GM21367 (cell line): ENCODE measurements around the gene C17orf67.

Experiments used
- ATAC-seq: cut with Tn5 transposase; IDR thresholded peaks from one replicate; pipeline ENCODE4 v1.9.1; 2021; ENCODE audit not compliant: unreplicated experiment

Gene C17orf67, protein sequence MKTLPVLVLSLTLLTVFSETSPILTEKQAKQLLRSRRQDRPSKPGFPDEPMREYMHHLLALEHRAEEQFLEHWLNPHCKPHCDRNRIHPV

GRCh38 chr17:56833809-56834379 lies at the start of gene C17orf67, which contains the start of gene DGKE:
C17orf67 (minus strand) TSS chr17:56833920; CDS start chr17:56815810, 18,110 bp downstream.
DGKE (plus strand) TSS chr17:56834151; CDS start chr17:56834796, 645 bp downstream.
- peak; percentile 58 for ATAC-seq

GRCh38 chr17:56881685-56882295 lies 48.1 kb upstream of the C17orf67 start:
- ATAC-seq, result no peak

DNA sequence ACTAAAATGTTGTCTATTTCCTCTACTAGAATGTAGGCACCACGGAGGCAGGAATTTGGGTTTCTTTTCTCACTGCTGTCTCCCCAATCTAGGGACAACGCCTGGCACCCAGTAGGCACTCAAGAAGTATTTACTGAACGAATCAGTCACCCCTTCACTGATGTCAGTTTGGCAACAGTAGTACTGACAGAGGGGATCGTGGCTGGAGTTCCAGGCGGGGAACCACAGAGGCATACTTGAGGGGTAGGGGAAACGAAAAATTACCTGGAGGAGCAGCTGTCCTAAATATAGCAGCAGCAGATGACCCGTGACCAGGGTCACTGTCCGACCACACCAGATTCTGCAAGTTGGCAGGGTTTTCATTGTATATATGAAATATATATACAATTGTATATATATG lies 46.9 kb upstream of the C17orf67 start:
- no peak for ATAC-seq

GRCh38 chr17:56880133-56880532 lies 46.4 kb upstream of the C17orf67 start:
- ATAC-seq, result no peak

DNA sequence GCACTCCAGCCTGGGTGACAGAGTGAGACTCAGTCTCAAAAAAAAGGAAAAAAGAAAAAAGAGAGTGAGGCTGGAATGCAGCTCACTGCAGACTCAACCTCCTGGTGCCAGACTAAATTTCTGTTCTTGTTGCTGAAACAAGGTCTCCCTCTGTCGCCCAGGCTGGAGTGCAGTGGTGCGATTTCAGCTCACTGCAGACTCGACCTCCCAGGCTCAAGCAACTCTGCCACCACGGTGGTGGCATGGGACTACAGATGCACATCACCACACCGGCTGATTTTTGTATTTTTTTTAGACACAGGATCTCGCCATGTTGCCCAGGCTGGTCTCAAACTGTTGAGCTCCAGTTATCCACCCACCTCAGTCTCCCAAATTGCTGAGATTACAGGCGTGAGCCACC lies 45.6 kb upstream of the C17orf67 start:
- no peak for ATAC-seq

- ATAC-seq, result no peak
Measured at GRCh38 chr17:56876766-56877179, 43.1 kb upstream of the C17orf67 start.

DNA sequence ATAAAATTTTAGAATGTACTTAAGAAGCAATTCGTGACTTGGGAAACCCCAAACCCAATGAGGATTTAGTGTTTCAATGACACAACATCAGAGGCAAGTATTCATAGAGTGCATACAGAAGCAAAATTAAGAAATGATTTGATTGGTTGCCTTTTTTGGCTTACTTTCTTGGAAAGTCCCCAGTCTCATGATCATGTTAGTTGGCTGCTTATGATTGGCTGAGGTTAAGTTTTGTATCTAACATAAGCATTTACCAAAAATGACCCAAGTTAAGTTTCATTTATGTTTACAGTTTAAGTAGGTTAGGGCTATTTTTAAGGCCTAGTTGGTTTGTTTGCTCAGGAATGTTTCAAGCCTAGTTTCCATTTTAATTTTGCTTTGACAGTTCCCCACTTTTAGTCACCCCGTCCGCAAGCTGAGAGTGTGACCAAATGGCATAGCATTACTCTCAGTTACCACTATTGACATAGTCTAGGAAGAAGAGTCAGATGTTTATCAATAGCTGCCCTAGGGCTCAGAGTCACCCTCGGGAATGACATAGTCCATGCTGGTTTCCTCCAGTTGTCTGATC lies 36.4 kb upstream of the C17orf67 start:
- no peak for ATAC-seq

DNA sequence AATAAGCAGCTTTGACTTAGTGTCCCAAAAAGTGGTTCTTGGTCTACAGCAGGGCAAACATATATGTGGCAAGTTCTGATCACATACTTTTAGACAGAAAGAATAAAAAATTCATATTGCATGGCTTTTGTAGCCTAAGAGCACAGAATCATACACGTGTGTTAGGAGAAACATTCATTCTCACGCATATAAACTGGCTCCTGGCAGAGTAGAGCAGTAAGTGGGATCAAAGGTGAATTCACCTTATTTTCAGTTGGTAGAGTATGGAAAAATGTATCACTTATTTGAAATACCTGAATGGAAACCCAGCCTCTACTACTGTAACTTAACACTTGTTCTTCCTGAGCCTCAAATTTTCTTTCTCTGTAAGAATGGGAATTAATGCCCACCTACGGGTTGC lies 35.0 kb upstream of the C17orf67 start:
- no peak for ATAC-seq

- no peak for ATAC-seq
Measured at GRCh38 chr17:56867948-56868376, 34.2 kb upstream of the C17orf67 start.

DNA sequence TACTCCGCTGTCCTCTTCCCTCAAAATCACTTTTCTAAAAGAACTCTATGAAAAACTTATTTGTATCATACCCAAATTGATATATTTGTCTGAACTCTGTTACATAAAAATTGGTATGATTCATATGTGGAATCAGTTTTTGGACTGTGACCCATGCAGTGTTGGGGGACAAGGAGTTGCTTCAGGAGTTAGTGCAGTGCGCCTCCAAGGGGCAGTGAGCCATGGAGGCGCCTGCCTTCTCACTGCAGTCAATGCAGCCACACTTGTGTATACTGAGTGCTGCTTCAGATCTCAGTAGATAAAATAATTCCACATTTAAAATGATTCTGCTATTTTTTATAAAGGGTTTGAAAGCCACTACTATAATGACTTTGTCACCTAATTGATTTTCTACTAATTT lies 32.8 kb upstream of the C17orf67 start:
- ATAC-seq, result no peak

DNA sequence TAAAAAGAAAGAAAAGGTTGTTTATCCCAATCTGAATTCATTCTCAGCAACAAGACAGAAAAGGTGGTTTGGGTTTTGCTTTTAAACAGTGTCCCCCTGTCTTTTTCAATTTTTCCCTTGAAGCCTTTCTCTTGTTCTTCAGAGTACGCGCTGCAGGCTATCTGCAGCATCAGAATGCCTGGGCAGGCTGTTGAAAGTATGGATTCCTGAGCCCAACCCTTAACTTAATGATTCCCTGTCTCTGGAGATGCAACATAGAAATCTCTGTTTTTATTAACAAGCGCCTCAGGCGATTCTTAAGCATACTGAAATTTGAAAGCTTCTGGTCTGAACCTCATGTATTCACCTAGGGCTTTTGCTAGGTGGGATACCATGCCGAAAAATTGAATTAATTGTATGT lies 32.4 kb upstream of the C17orf67 start:
- ATAC-seq, result no peak

DNA sequence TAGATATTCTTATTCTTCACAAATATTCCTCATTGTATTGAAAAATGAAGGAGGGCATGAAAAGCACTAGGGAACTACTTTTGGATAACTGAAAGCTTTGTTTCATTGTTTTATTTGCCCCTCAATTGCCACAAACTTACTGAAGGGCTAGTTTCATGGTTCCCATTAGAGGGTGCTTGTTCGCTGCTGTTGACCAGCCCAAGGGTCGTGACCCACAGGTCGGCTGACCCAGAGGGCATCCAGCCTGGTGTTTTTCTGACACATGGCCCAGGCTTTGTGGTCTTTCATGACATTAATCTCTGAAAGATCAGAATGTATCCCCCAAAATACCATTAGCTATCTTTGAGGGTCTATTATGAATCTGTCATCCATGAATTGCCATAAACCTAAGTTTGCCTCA lies 30.3 kb upstream of the C17orf67 start:
- ATAC-seq, result no peak

DNA sequence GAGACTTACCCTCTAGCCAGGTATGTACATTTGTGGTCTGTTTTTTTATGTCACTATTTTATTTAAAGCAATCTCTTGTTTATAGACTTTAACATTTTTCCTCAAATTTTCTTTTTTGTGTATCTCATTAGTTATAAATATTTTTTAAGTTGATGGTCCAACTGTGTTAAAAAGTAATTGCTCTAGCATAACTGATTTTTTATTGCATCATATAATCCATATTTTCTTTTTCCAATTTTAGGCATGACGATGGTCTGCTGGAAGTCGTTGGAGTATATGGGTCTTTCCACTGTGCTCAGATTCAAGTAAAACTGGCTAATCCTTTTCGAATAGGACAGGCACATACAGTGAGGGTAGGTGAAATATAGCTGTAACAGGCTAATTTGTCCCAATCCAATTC lies 28.2 kb upstream of the C17orf67 start:
- no peak for ATAC-seq

- ATAC-seq, result no peak
Measured at GRCh38 chr17:56851008-56851407, 17.3 kb upstream of the C17orf67 start.

DNA sequence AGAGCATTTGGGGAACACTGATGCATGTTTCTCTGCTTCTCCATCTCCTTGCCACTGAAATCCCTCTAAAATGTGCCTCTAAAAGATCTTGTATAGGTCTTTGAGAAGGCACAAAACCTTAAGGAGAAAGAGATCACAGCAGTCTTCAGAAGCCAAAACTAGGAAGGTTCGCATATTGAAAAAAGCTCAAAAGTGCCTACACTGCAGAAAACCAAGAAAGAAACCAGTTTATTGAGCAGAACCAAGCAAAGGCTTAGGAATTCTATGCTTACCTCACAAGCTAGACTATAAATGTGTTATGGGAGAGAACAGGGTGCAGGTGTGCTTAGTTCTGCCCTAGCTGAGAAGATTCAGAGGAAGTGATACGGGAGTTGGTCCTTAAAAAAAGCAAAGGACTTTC lies 16.9 kb upstream of the C17orf67 start:
- no peak for ATAC-seq

DNA sequence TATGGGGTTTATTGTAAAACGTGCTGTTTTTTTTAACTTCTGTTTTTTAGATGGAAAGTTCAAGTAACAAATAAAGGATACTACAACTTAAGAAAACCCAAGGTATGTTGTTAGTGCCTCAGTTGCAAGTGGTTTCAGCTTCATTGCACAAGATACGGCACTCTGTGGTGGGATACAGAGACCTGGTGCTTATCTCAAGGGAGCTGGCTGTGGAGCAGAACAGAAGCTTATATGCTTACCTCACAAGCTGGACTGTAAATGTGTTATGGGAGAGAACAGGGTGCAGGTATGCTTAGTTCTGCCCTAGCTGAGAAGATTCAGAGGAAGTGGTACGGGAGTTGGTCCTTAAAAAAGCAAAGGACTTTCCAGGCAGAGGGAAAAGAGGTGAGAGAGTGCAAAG lies 15.4 kb upstream of the C17orf67 start:
- ATAC-seq, result no peak

GRCh38 chr17:56847106-56847505 lies 13.4 kb upstream of the C17orf67 start:
- ATAC-seq, result no peak

DNA sequence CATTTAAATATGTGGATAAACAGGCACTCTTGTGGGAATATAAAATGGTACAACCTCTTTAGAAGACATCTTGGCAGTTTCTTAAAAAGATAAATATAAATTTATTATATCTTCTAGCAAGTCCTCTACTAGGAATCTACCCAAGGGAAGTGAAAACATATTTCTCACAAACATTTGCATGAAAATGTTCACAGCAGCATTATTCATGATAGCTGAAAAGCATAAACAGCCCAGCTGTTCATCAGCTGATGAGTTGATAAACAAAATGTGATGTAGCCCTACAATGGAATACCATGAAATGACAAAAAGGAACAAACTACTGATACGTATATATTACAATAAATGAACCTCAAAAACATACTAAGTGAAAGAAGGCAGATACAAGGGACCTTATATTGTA lies 12.2 kb upstream of the C17orf67 start:
- peak; percentile 53 for ATAC-seq

DNA sequence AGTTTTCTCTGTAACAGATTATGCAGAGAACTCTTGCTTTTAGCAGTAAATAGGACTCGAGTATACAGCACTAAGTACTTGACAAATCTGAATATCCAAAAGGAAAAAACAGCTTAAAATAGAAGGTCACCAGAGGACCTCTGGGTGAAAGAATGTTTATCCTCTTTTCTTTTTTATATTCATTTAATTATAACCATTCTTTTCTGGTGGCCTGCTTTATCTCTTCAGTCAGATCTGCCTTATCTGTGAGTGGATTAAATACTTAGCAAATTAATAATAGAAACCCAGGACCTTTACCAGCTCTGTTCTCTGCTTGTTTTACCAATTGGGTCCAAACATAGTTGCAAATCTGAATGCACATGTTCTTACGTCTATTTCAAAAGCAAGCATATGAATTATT lies 8.9 kb upstream of the C17orf67 start:
- ATAC-seq, result no peak

GRCh38 chr17:56838687-56839086 lies 5.0 kb upstream of the C17orf67 start:
- ATAC-seq, result no peak

DNA sequence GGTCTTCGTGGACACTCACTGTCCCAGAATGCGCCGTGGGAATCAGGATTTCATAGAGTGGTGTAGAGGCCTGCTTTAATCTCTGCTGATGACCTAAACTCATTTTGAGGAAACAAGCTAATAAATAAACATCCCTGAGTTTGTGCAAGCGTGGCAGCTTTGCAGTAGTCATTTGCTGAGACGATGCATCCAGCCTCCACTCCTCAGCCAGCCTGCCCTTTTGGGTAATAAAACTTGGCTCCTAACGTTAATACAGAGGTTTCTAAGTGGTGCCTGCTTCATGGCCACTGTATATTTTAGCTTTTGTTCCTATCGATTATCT lies 1.5 kb upstream of the C17orf67 start:
- no peak for ATAC-seq

GRCh38 chr17:56834380-56835263 lies 902 bp upstream of the C17orf67 start:
- peak; percentile 27 for ATAC-seq
